GM21723 (cell line): ENCODE results near the gene ITPRIPL2.

ENCODE experiments used
- ATAC-seq: cut with Tn5 transposase; IDR thresholded peaks from one replicate; pipeline ENCODE4 v1.9.1; 2021; ENCODE audit warnings: mild to moderate bottlenecking, moderate library complexity; ENCODE audit not compliant: unreplicated experiment

The ITPRIPL2 gene

GRCh38 chr16:19113577-19114358, at the start of gene ITPRIPL2:
ITPRIPL2 (plus strand) TSS chr16:19113964; CDS start chr16:19114462, 498 bp downstream.
- ATAC-seq, result peak; percentile 35

GRCh38 chr16:19066988-19067348, 46.8 kb upstream of the ITPRIPL2 start:
- ATAC-seq, result no peak

GRCh38 chr16:19067349-19068236, 46.2 kb upstream of the ITPRIPL2 start, which contains the start of gene COQ7:
COQ7 (plus strand) TSS chr16:19067614; CDS start chr16:19067665, 51 bp downstream.
- ATAC-seq, result peak; percentile 88

GRCh38 chr16:19068237-19068815, 45.4 kb upstream of the ITPRIPL2 start:
- no peak for ATAC-seq

- ATAC-seq, result no peak
Observed at GRCh38 chr16:19071811-19072777, 41.7 kb upstream of the ITPRIPL2 start.

- ATAC-seq, result no peak
Observed at GRCh38 chr16:19073344-19073743, 40.4 kb upstream of the ITPRIPL2 start.

- ATAC-seq, result no peak
Observed at GRCh38 chr16:19073863-19074262, 39.9 kb upstream of the ITPRIPL2 start.

GRCh38 chr16:19075511-19075910, 38.3 kb upstream of the ITPRIPL2 start:
- no peak for ATAC-seq

- ATAC-seq, result no peak
Observed at GRCh38 chr16:19077879-19078278, 35.9 kb upstream of the ITPRIPL2 start.

GRCh38 chr16:19083670-19084069, 30.1 kb upstream of the ITPRIPL2 start:
- ATAC-seq, result no peak

- ATAC-seq, result no peak
Observed at GRCh38 chr16:19084139-19084538, 29.6 kb upstream of the ITPRIPL2 start.

GRCh38 chr16:19084879-19085278, 28.9 kb upstream of the ITPRIPL2 start:
- ATAC-seq, result no peak

- ATAC-seq, result no peak
Observed at GRCh38 chr16:19085679-19086200, 28.0 kb upstream of the ITPRIPL2 start.

GRCh38 chr16:19086322-19087199, 27.2 kb upstream of the ITPRIPL2 start:
- peak; percentile 86 for ATAC-seq

- ATAC-seq, result no peak
Observed at GRCh38 chr16:19088341-19088916, 25.3 kb upstream of the ITPRIPL2 start.

GRCh38 chr16:19089410-19089955, 24.3 kb upstream of the ITPRIPL2 start:
- no peak for ATAC-seq

GRCh38 chr16:19090916-19091315, 22.8 kb upstream of the ITPRIPL2 start:
- ATAC-seq, result no peak

- ATAC-seq, result no peak
Observed at GRCh38 chr16:19092653-19093410, 20.9 kb upstream of the ITPRIPL2 start.
